Esophagus squamous epithelium (tissue), 4 donors: ENCODE results near the gene TEAD1.

Experiments used
- CTCF ChIP-seq, 6 experiments: fragments of 450-650 bp in 4 of 6; fragments of 200-600 bp in 2 of 6; sonication (generic) in 2 of 6; IDR thresholded peaks; one replicate each; pipeline ENCODE4 v1.5.1; 2016 to 2019; ENCODE audit warnings: antibody characterized with exemption in 6 of 6, mild to moderate bottlenecking in 4 of 6, moderate library complexity in 4 of 6
- POLR2A ChIP-seq, 4 donors: fragments of 450-650 bp; IDR thresholded peaks; one replicate each; pipeline ENCODE4 v1.6.1; 2017; ENCODE audit warnings: antibody characterized with exemption in 4 of 4, mild to moderate bottlenecking in 4 of 4, moderate library complexity in 3 of 4

GRCh38 chr11:12657336-12657735 is 16.9 kb upstream of the TEAD1 start:
- no peak for TF ChIP-seq CTCF (IDR thresholded peaks at IDR 0.05)
- TF ChIP-seq POLR2A (IDR thresholded peaks at IDR 0.05) = no peak
